Stimulated activated naive CD4-positive, alpha-beta T cell treated with Interleukin-2 at 50 U/mL for 16 hours (primary cell): ENCODE data around the gene AMHR2.
"Not testable (repeated sequence)": the region's sequence is repeated elsewhere in the genome, so short reads cannot be mapped to it uniquely, and the experiment has no call there.

ENCODE experiments used
- DNase-seq: peaks from one replicate; lab custom pipeline; 2025; lab: John Stamatoyannopoulos, UW

Gene AMHR2

GRCh38 chr12:53415752-53416389 lies 7.8 kb upstream of the AMHR2 start:
- DNase-seq, result not testable (repeated sequence)

DNA sequence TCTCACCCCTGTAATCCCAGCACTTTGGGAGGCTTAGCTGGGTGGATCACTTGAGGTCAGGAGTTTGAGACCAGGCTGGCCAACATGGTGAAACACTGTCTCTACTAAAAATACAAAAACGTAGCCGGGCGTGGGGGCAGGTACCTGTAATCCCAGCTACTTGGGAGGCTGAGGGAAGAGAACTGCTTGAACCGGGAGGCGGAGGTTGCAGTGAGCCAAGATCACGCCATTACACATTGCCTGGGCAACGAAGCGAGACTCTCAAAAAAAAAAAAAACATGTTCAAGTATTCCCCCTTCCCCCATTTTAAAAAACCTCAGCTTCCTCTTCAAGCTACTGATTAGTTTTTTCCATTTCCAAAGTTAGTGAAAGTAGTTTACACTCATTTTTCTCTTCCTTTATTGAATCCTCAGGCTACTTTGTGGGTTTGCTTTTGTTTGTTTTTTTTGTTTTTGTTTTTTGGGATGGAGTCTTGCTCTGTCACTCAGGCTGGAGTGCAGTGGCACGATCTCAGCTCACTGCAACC lies 6.3 kb upstream of the AMHR2 start:
- DNase-seq, result not testable (repeated sequence)

- no peak for DNase-seq
Observed at GRCh38 chr12:53418221-53418620, 5.4 kb upstream of the AMHR2 start.

DNA sequence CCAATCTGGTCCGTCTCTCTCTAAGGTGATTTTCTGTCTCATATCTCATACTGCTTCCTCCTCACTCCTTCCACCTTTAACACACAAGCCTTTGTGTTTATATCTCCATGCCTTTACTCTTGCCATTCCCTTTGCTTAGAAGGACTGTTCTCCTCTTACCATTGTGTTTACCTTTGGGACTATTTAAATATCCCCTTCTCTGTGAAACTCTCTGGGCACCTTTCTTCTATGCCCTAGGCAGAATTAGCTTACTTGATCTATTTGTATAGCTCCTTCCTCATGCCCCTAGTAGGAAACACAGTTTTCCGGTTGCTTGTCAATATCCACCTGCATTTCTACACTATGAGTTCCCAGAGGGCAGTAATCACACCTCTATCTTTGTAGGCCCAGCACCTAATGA lies 3.9 kb upstream of the AMHR2 start:
- DNase-seq, result no peak

GRCh38 chr12:53422247-53422646 lies 1.4 kb upstream of the AMHR2 start:
- DNase-seq, result not testable (repeated sequence)

- no peak for DNase-seq
Observed at GRCh38 chr12:53424626-53425514, 1.2 kb downstream of the AMHR2 start.

GRCh38 chr12:53425515-53426150 lies 2.0 kb downstream of the AMHR2 start:
- no peak for DNase-seq

GRCh38 chr12:53427905-53428594 lies 4.4 kb downstream of the AMHR2 start:
- DNase-seq, result peak; percentile 41

GRCh38 chr12:53428741-53429140 lies 5.1 kb downstream of the AMHR2 start:
- no peak for DNase-seq

GRCh38 chr12:53430116-53430515 lies 6.5 kb downstream of the AMHR2 start:
- no peak for DNase-seq

DNA sequence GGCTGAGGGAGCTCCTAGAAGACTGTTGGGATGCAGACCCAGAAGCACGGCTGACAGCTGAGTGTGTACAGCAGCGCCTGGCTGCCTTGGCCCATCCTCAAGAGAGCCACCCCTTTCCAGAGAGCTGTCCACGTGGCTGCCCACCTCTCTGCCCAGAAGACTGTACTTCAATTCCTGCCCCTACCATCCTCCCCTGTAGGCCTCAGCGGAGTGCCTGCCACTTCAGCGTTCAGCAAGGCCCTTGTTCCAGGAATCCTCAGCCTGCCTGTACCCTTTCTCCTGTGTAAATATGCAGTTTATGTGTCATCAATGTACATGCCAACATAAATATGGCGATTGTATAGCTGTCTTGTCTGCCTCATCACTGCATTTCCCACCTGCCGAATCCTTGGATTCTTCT lies 7.5 kb downstream of the AMHR2 start:
- no peak for DNase-seq

- DNase-seq, result not testable (repeated sequence)
Observed at GRCh38 chr12:53435326-53435725, 11.7 kb downstream of the AMHR2 start.

DNA sequence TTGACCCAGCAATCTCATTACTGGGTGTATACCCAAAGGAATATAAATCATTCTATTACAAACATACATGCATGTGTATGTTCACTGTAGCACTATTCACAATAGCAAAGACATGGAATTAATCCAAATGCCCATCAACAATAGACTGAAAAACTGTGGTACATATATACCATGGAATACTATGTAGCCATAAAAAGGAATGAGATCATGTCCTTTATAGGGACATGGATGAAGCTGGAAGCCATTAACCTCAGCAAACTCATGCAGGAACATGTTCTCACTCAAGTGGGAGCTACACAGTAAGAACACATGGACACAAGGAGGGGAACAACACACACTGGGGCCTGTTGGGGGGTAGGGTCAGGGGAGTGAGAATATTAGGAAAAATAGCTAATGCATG lies 15.9 kb downstream of the AMHR2 start:
- DNase-seq, result not testable (repeated sequence)

- peak; percentile 99 for DNase-seq
Observed at GRCh38 chr12:53441040-53441833, 17.6 kb downstream of the AMHR2 start, which contains the start of gene PRR13. PRR13 (plus strand) TSS chr12:53441734; CDS start chr12:53442715, 981 bp downstream.

DNA sequence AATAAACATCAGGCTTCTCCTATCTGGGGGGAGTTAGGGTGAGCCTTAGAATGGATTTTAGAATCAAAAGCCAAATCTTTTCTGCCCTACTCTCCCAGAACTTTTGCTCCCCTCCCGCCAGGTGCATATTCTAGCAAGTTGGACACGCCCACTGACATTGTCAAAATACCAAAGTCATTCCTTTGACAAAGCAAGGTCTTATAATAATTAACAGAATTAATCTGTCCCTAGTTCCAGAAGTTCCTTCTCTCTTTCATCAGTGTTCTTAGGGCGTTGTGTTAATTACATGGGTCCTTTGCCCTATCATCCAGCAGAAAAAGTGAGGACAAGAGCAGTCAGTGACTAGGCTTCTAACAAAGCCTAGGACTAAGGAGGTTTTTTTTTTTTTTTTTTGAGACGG lies 20.3 kb downstream of the AMHR2 start:
- DNase-seq, result no peak

- not testable (repeated sequence) for DNase-seq
Observed at GRCh38 chr12:53444593-53445325, 21.1 kb downstream of the AMHR2 start.

DNA sequence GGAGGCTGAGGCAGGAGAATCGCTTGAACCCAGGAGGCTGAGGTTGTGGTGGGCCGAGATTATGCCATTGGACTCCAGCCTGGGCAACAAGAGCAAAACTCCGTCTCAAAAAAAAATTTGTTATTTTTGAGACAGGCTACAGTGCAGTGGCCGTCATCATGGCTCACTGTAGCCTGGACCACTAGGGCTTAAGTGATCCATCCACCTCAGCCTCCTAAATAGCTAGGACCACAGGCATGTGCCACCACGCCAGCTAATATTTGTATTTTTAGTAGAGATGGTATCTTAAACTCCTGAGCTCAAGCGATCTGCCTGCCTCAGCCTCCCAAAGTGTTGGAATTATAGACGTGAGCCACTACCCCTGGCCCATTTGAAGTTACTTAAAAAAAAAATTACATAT lies 27.3 kb downstream of the AMHR2 start:
- no peak for DNase-seq

DNA sequence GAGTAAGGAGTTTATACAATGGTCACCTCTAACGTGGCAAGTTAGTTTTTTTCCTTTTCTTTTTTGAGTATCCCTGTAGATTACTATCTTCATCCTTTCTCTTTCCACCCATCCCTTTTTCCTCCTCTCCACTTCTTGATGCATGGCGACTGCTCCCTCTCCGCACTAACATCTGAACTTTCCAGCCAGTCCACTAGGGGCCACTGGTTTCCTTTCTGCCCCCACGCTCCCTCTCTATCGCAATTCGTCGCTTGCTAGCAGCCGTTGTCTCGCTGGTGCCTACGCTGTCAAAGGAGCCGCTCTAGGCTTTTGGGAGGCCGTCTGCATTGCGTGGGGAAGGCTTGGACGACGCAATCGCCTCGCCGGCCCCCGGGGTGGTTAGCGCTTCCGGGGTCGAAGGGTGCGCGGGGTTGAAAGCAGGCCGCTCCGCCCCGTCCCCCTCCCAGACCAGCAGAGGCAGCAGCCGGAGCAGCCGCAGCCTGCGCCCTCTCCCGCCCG lies 28.1 kb downstream of the AMHR2 start, which contains the start of gene PCBP2:
PCBP2 (plus strand) TSS at position 442 of the 498 bp plus-strand sequence. CDS start 2,699 bp downstream, outside the sequence.
- peak; percentile 98 for DNase-seq

DNA sequence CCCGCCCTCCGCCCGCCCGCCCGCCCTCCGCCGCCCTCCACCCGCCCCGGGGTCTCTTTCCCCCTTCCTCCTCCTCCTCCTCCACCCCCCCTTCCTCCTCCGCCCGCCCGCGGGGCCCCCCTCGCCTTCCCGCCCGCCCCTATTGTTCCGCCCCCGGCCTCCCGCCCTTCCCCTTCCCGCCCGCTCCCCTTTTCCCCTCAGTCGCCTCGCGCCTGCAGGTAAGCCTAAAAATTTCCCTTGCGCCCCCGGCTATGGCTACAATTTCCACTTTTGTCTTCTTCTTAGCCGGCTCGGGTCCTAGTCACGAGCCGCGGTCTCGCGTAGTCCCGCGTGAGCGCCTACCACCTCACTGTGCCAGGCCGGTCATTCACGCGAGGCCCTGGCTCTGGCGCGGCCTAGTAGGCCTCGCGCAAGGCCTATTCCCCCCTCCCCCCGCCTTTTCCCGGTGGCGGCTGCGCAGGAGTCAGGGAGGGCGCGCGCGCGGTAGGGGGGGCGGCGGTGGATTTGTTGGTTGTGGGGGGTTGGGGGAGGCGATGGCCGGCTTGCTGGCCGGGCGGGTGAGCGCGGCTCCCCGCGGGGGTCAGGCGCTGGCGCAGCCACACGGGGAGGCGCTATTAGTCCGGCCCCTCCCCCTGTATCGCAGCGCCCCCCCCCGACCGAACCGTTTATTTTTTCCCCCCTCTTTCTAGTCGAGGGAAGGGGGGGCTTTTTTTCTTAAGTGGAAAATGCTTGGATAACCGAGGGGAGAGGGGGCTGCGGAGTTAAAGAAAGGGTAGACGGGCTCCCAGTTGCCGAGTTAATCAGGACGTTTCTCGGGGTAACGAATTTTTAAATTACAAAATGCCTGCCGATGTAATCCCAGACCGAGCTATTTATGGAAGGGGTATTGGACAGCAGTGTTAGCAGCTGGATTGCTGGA lies 28.8 kb downstream of the AMHR2 start:
- peak; percentile 78 for DNase-seq
